ENCODE data around the gene PLEKHA8. TPM values are rescaled to one million over a fixed set of nuclear protein-coding genes. Genes with fewer than 3 reads are reported as not detected.
A peak's percentile ranks its signal among the peaks of the same experiment; 100 is the strongest.

The PLEKHA8 gene
- total RNA-seq, 2 experiments from 2014 or later, result 11.0 to 31.7 TPM

DNA sequence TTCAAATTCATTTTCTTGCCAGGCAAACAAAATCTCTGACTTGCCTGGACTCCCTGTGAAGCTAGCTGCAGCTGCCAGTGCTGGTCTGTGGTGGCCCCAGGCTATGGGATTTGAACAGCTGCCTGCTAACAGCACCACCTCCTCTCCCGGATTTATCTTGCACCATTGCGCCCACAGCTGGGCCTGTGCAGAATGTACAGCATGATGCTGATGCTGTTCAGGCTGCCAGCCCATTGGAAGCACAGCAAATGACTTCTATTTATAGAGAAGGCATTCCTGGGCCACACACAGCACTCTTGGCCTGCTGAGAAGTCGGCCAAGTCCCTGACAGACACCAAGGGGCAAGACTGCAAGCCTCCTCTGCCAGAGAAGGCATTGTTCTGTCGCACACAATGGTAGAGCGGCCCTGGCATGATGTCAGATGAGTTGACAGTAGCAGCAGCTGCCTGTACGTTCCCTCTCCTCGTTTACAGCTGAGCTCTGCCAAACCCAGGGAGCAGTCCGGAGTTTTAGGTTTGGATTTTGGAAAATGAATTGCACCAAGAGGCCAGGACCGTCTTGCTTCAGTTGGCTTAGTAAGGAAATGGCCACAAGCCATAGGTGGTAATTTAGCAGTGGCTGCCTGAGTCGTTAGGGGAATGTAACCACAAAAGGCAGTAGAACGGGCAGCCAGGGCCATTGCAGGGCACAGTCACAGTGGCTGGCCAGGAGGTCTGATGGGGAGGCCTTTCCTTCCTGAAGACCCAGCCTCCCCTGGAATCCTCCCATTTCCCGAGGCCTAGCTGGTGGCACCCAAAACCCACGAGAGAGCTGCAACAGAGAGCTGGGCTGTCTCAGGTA is 145.1 kb downstream of the PLEKHA8 start:
- POLR2A ChIA-PET, result interaction anchor here (1.0 kb wide), 1 partner anchor 192 kb away, joined by 3 read pairs; no protein-coding TSS in a partner anchor
- CTCF ChIA-PET (ENCODE audit: unreplicated experiment), result interaction anchor here (1.0 kb wide), 2 partner anchors 9 to 68 kb away, joined by 3 read pairs; no protein-coding TSS in a partner anchor
- BruUV-seq (replicated peaks), result no TSS peak

DNA sequence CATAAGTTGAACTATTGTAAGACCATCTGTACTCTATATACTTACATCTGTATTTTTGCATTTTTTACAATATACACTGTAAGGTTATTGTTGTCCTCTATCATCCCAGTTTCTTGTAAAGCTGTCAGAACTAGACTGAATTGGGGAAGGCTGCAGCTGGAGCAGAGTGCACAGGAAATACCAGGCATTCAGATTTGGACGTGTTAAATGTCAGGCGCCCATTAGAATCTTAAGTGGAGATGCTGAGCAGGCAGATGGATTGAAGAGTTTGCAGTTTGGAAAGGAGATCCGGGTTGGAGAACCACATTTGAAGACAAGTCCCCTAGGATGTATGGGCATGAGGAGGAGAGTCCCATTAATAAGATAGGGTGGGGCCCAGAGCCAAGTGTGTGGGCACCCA is 147.0 kb downstream of the PLEKHA8 start:
- CTCF ChIA-PET (ENCODE audit: unreplicated experiment), result no interaction called here

More for the DNA sequence above, 145.1 kb downstream of the PLEKHA8 start:
- peak; percentile 21 for DNase-seq (ENCODE audit: low spot score)
- peaks cover 15% of the 10 kb centered on the region for H3K4me1 ChIP-seq (ENCODE audit: insufficient read depth, low read length, poor library complexity, severe bottlenecking)
- no peak overlapping the region for H3K4me2 ChIP-seq (ENCODE audit: low read length)
- H2AFZ ChIP-seq (ENCODE audit: low read length), result no peak overlapping the region
- no peaks in the 10 kb centered on the region for H3K36me3 ChIP-seq (ENCODE audit: insufficient read depth, low read length)
- no peaks in the 10 kb centered on the region for H3K9me3 ChIP-seq (ENCODE audit: low read length)
- no peak overlapping the region for H3K4me3 ChIP-seq (ENCODE audit: low read depth, low read length, poor library complexity, severe bottlenecking)
- intact Hi-C loops (cut with micrococcal nuclease; ENCODE audit: unreplicated experiment), result no loop called here
- no peaks in the 10 kb centered on the region for H3K79me2 ChIP-seq (ENCODE audit: insufficient read depth, low read depth, low read length)
- no peak overlapping the region for H3K27ac ChIP-seq (ENCODE audit: low read depth, low read length, poor library complexity, severe bottlenecking)
- TF ChIP-seq, protein P1, sequence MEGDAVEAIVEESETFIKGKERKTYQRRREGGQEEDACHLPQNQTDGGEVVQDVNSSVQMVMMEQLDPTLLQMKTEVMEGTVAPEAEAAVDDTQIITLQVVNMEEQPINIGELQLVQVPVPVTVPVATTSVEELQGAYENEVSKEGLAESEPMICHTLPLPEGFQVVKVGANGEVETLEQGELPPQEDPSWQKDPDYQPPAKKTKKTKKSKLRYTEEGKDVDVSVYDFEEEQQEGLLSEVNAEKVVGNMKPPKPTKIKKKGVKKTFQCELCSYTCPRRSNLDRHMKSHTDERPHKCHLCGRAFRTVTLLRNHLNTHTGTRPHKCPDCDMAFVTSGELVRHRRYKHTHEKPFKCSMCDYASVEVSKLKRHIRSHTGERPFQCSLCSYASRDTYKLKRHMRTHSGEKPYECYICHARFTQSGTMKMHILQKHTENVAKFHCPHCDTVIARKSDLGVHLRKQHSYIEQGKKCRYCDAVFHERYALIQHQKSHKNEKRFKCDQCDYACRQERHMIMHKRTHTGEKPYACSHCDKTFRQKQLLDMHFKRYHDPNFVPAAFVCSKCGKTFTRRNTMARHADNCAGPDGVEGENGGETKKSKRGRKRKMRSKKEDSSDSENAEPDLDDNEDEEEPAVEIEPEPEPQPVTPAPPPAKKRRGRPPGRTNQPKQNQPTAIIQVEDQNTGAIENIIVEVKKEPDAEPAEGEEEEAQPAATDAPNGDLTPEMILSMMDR (conservative IDR thresholded peaks at IDR 0.05; ENCODE audit: low read length), result peak; percentile 38
- no peak for TF ChIP-seq EZH2phosphoT487 (IDR thresholded peaks at IDR 0.05; ENCODE audit: borderline replicate concordance, low read depth, low read length)
- H4K20me1 ChIP-seq (ENCODE audit: insufficient read depth, low read length), result no peaks in the 10 kb centered on the region
- H3K9me2 ChIP-seq (ENCODE audit: insufficient read depth, low read length), result no peaks in the 10 kb centered on the region

More for the DNA sequence above, 147.0 kb downstream of the PLEKHA8 start:
- no peak for DNase-seq (ENCODE audit: low spot score)
- Histone ChIP-seq H3K27ac (ENCODE audit: low read depth, low read length, poor library complexity, severe bottlenecking) (no peak overlapping the region), H3K36me3 (ENCODE audit: insufficient read depth, low read length) (no peaks in the 10 kb centered on the region), H3K4me3 (ENCODE audit: low read depth, low read length, poor library complexity, severe bottlenecking) (no peak overlapping the region), H3K9me2 (ENCODE audit: insufficient read depth, low read length) (no peaks in the 10 kb centered on the region), H4K20me1 (ENCODE audit: insufficient read depth, low read length) (no peaks in the 10 kb centered on the region), H2AFZ (ENCODE audit: low read length) (no peak overlapping the region), H3K9me3 (ENCODE audit: low read length) (no peaks in the 10 kb centered on the region), H3K4me2 (ENCODE audit: low read length) (no peak overlapping the region), H3K4me1 (ENCODE audit: insufficient read depth, low read length, poor library complexity, severe bottlenecking) (peaks cover 28% of the 10 kb centered on the region), H3K79me2 (ENCODE audit: insufficient read depth, low read depth, low read length) (no peaks in the 10 kb centered on the region)
- no TSS peak for BruUV-seq (replicated peaks)
- POLR2A ChIA-PET, result interaction anchor here (1.3 kb wide), 1 partner anchor 12 kb away, joined by 4 read pairs; no protein-coding TSS in a partner anchor
- no peak for TF ChIP-seq EZH2phosphoT487 (IDR thresholded peaks at IDR 0.05; ENCODE audit: borderline replicate concordance, low read depth, low read length)
- TF ChIP-seq, protein P1 (conservative IDR thresholded peaks at IDR 0.05; ENCODE audit: low read length), result no peak
- intact Hi-C loops (cut with micrococcal nuclease; ENCODE audit: unreplicated experiment), result no loop called here
